Fibroblast of skin of left biceps (primary cell): ENCODE results near the gene CYB561D1.

Source experiments
- DNase-seq, 2 experiments: peaks; one replicate each; pipeline ENCODE4 v3.0.0-alpha.2; 2013; ENCODE audit warnings: low read depth in 2 of 2

Gene CYB561D1

DNA sequence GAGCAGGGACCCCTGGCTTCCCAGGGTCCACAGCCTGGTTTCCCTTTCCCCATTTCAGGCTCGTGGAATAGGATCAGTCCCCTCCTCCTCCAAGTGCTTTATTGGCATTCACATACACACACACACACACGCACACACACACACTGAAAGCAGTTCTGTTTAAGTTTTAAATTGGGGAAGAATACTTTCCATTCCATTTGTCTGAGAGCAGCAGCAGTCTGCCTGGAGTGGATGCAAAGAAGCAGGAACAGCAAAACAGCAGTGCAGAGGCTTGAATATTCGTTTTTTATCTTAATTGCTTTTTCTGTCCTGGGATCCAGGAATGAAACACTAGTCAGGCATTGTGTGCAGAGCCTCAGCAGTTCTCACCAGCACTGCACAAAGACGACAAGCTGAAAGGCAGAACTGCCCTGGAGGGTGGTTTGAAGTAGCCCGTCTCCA, 7.1 kb downstream of the CYB561D1 start:
- peak; percentile 47 to 48 for DNase-seq

DNA sequence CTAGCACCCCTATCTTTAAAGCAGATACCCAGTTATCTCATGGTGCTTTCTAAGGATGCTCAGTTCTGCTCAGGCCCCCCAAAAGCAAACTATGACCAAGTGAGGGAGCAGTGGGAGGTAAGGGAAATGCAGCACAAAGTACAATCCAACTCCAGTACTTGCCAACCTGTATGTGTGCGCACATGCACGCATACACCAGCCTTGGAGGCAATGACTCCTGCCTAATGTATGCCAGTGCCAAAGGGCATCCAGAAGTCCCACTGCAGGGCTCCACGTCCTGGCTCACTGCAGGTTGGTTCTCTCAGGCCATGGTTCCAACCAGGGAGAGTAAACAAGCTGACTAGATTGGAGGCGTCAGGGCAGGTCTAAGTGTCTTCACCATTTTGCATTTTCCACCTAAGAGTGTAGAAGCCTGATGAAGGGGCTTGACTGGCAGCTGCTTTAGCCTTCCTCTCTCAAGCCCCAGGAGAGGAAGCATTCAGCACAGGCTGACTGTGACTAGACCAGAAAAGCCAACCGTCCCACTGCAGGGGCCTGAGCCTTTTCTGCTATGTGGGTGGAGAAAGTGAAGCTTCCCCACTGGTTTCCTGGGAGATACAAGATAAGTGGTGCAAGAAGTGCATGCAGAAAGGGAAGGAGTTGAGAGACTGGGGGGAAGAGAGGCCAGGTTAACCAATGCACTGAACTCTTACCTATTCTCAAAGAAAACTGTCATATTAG, 7.9 kb downstream of the CYB561D1 start:
- no peak for DNase-seq

DNA sequence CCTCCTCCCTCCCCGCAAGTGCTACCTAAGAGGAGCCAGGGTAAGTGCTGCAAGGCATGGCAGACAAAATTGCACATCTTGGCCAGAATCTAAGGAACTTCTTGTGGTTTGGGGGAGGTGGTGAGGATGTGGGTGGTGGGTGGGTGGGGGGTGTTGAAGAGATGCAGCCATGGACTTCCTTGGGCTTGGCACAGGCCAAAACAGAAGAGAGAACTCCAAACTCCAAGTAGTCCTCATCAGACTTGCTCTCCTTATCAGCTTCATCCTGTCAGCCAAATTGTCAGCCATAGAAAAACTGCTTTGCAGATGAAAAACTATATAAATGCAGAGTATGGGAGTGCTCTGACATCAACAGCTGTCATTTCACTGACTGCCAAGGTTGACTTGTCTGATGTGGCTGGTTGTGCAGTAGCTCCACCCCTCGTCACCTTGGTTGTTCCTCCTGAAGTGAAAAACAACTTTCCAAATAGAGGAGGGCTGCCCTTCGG, 8.5 kb downstream of the CYB561D1 start:
- no peak for DNase-seq

DNA sequence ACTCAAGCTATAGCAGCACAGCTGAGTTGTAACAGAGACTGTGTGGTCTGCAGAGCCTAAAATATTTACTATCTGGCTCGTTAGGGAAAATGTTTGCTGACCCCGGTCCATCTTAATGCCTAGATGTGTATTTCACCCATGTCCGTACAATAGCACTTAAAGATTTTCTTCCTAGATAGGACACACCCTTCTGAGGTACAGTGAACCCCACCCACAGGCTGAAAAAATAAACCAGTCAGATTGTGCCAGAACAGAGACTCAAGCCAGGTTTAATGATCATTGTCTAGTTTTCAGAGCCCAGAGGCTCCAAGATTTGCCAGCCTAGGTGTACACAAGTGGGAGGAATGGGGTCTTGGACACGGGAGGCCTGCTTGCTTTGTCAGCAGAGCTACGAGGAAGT, 10.0 kb downstream of the CYB561D1 start:
- DNase-seq: no peak

DNA sequence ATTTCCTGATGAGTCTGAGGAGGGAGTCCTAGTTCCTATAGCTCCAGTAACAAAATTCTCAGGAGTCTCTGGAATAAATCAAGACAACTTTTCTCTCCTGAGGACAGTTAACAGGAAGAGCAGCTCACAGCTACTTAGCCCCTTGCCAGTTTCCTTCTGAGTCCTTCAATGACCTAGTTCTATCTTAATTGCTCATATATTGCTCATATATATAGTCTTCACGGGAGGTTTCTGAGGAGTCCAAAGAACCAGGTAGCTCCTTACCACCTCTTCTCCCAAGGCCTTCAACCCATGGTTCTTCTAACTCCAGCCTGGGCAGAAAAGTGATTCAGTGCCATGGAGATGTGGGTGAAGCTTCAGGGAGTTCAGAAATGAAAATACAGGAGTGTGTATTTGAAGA, 11.1 kb downstream of the CYB561D1 start:
- no peak for DNase-seq

DNA sequence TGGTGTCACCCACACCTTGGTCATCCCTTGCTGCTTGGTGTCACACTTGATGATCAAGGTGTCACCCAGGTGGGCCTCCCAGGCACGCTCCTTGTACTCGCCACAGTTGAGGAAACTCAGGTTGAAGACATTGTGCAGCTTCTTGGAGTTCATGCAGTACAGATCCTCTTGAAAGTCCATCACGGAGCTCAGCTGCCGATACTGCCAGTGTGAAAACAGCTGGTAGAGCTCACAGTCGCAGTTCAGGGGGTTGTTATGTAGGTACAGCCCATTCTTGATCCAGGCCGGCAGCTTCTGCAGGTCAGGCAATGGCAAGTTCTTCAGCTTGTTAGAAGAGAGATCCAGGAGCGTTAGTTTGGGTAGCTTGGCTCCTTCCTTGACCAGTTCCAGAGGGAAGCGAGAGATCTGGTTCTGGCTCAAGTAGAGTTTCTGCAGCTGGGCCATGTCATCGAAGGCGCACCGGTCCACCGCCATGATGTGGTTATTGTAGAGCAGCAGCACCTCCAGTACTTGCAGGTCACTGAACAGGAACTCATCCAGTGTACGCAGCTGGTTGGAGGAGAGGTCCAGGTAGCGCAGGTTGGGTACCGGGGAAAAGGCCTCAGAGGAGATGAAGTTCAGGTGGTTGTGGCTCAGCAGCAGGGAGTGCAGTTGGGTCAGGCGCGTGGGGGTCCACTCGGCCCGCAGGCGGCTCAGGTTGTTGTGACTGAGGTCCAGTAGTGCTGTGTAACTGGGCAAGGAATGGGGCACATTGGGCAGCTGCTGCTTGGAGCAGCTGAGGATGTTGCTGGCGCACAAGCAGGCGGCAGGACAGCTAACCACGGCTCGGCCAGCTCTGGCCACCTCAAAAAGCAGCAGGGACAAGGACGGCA, 14.3 kb downstream of the CYB561D1 start:
- no peak for DNase-seq

DNA sequence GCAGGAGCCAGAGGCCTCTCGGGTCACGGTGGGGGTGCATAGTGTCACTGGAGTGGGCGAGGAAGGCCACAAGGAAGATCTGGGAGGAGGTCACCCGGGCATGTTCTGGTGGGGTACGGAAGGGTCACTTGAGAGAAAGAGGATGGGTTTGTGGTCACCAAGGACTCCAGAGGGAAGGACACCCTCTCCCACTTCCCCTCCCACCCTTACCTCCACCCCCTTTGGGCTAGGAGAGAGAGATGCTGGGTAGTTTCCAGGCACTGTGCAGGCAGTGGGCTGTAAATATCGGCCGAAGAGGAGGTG, 14.9 kb downstream of the CYB561D1 start:
- DNase-seq: no peak

DNA sequence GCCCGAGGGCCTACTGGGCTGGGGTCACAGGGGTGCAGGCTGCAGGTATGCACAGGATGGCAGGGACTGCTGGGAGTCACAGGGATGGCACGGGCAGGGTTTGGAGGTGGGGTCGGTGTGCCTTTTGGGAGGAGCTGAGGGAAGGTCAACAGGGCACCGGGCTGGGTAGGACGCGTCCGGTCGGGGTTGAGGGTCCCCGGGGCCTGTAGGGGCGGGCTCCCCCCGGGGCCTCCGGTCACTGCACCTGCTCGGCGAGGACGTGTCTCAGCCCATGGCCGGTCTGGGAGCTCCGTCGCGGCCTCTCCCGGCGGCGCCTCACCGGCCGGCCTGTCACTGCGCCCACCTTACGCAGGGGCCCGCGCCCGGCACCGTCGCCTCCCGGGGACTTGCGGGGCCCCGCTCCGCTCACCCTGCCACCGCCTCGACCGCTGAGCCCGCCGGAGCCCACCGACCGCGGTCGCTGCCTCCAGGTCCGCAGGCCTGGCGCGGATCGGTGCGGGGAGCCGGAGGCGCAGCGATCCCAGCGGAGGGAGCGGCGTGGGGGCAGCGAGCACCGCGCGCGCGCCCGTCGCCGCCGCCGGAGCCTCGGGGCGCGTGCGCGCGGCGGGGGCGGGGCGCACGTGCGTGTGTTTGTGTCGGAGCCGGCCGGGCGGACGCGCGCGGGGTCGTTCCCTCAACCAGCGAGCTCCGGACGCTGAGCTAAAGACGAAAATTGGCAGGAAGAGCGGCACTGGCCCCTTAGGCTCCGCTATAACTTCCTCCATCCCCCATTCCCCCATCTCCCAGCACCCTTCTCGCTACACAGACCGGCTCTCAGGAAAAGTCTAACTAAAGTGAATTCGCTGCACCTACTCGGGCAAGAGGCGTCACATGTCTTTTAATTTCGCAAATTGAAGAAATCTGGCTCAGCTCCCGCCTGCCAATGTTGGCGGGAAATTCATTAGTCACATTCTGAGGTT, 15.6 kb downstream of the CYB561D1 start, which contains the start of gene AMIGO1:
AMIGO1 (minus strand) TSS at position 552 of the 959 bp plus-strand sequence. CDS start 815 bp downstream, outside the sequence.
- no peak for DNase-seq

DNA sequence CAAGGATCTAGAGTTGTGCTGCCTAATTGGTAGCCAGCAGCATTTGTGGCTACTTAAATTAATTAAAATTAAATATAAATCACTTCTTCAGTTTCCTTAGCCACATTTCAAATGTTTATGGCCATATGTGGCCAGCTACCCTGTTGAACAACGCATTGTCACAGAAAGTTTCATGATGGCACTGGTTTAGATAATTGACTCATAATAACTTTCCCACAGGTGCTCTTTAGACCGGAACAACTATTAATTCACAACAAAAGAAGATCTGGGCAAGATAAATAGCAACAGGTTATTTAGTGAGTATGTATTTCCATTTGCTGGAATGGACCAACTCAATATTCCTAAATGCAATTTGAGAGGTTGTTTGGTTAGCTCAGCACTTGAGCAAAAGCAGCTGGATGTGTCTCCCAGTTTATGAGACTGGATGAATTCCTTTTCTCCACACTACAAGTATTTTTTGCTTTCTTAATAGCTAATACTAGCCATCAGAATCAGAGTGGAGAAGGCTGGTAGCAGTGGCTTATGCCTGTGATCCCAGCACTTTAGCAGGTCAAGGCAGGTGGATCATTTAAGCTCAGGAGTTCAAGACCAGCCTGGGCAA, 19.3 kb downstream of the CYB561D1 start:
- DNase-seq: no peak

DNA sequence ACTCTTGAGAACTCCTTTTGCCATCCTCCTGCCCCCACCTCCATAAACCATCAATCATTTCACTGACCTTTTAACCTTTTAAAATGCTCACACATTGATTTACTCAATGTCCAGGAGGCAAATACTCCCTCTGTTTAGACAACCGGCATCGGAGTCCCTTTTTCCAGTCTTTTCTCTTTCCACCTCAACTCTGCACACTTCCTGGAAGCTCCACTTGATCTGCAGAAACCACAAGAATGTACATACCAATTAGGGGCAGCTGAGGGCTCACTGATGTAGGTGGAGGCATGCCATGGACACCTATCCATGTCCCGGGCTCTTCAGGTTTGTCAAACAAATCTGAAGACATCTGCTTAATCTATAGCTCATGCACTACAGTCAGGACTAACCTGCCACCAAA, 21.0 kb downstream of the CYB561D1 start:
- DNase-seq: no peak

DNA sequence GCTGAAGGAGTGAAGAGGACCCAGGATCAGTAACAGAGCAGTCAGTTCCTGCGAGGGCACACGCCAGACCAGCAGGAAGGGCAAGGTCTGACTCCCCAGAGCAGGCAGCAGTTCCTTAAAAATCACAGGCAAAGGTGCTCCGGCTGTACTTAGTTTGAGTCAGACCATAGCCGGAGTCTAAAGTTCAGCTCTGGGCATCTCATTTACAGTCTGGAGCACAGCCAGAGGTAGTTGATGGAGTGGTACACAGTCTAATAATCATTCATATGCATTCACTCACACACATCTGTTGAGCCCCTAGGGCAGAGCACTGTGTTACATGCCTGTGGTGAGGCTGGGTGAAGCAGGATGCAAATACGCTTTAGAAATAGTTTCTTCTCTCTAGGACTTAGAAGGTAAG, 23.0 kb downstream of the CYB561D1 start:
- DNase-seq: no peak

DNA sequence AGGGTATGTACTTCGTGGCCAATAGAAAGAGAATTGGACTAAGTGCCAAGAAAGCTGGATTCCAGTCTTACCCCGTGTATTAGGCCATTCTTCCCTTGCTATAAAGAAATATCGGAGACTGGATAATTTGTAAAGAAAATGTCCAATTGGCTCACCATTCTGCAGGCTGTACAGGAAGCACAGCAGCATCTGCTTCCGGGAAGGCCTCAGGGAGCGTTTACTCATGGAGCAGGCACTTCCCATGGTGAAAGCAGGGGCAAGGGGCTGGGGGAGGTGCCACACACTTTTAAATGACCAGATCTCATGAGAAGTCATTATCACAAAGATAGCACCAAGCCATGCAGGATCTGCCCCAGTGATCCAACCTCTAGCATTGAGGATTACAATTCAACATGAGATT, 23.4 kb downstream of the CYB561D1 start:
- no peak for DNase-seq

DNA sequence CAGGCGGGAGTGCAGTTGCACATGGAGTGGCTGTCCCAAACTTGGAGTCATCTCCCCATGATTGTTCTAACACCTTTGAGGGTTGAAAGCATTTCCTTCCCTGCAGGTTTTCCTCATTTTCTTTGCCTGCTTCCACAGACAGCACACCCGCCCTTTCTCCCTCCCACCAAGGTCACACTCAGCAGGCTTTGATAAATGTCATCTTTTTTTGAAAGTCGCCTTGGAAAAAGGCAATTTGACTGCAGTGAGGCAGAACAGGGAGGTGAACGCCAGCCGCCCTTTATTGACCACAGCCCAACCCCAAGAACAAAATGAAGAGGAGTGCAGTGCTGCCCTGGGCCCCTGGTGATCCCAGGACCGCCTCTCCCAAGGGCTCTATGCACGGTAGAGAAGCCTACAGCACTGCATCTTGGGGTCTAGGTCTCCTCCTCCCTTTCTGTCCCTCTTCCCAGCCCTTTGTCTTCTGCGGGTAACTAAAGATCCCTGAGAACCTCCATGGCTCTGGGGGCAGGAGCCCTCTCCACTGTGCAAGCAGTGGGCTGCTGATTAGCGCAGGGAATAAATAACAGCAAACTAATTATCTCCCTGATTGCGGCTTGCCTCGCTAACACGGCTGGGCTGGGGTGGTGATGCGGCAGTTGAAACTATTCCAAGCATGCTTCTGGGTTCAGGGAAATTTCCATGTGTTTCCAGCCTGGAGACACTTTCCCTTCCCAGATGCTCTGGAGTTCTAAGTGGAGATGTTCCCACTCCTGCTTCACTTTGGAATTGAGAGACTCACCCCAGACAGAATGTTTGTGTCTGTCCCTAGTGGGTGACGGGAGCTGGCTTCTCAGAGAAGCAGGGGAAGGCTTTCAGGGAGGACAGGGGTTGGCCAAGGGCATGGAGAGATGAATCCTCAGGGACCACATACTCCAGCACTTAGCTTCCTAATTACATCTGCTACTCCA, 27.4 kb downstream of the CYB561D1 start:
- DNase-seq: no peak

DNA sequence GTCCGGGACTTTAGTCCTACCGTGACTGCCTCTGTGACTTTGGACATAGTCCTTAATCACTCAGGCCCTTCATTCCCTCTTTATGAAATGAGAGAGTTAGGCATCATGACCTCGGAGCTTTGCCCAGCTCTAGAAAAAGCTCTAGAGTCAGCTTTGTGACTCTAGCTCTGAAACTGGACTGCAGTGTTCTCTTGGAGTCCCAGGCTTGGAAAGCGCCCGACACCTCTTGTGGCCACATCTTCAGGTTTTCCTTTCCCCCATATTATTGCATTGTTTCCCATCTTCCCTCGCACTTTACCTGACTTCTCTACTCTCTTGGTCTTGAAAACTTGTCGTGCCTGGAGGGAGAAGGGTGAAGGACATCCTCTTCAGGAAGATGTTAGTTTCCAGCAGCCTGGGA, 28.1 kb downstream of the CYB561D1 start:
- DNase-seq: no peak

DNA sequence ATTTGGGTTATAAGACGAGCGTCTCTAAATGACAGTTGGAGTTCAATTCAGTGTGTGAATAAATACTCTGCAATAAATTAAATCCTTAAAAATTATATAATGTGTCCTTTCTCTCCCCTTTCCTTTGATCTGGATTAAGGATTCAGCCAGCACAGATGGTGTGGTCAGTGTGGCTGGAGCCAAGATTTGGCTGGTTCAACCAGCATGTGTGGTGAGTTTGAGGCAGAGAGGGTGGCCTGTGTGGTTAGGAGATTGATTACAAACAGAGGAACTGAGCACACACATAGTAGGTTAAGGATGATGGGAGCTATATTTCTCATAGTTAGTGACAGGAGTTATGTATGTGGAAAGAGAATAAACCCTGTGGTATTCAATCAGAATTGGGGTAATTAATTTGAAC, 29.8 kb downstream of the CYB561D1 start:
- no peak for DNase-seq

DNA sequence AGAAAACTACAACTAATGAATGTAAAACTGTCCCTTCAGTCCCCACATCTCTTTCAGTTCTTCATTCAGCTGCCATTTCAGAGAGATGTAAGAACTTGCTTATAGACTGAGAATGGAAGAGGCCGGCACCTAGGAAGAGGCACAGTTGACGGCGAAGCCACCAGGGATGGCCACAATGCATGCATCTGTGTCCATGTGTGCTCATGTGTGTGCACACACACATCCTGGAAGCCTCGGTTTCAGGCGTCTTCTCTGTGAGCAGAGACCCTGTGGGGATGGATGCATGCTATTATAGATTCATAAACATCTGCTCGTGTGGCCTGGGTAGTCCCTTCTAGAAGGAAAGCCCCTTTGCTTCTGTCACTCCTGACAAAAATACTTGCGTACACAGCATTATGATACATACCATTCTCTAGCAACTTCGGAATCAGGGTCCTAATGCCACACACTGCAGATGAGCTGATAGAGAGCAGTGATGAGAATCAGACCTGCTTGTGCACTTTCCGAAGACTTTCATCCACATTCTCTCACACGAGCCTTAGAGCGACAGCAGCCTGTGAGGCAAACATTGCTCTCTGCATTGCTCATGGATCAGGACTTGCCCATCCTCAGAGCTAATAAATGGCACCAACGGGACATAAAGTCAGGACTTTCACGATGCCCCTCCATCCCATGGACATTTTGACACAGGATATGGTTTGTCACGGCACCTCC, 33.4 kb downstream of the CYB561D1 start:
- DNase-seq: no peak

DNA sequence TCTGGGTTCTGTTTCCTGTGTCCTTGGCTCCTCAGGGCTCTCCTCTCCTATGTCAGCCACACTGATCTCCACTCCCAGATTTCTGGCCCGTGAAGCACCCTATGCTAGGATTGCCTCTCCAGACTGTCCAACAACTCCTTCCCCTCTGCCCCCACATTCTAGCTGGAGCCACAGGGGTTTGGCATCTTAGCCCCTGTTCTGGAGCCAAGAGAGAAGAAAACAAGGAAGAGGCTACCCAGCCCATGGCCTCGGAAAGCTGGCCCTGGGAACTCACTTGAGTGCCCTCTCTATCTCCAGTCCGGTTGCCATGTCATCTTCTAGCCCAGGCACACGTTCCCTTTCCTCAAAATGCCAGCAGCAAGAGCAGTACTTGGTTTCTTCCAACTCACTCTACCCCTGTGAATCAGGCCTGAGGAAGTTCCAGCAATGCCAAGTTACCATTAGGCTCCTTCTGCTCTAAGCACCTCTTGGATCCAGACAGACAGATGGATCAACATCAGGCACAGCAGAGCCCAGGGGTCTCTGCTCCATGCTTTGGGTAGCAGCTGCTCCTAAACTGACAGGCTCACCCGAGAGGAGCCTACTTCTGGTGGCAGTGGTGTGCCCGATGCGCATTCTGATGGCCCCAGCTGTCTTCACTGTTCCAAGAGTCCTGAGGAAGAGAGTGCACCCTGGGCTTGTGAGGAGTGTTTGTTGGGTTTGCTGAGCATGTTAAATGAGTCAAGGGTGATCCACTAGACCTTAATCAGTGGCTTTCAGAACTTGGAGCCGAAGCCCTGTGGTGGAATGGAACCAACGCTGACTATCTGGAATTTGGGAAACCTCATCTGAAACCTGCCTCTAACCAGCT, 34.2 kb downstream of the CYB561D1 start:
- no peak for DNase-seq

DNA sequence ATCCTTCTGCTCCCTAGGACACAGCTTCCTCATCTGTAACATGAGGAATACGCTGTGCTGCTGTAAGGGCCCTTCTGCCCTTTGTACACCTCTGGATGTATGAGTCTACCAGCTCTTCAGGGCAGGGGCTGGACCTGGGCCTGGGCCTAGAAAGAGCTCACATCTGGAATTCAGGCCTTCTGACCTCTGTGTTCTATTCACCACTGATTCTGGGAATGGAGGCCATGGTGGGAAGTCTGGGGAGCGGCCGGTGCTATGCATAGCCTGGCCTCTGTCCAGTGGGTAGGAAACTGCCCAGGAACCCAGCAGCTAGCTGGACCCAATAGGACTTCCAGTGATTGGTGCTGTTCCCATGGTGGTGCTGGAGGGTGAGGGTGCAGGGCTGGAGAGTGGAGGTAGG, 34.8 kb downstream of the CYB561D1 start:
- no peak for DNase-seq
